ENCODE data around the gene ALOX12B. TPM values are rescaled to one million over a fixed set of nuclear protein-coding genes. Genes with fewer than 3 reads are reported as not detected.
A peak's percentile ranks its signal among the peaks of the same experiment; 100 is the strongest.

Gene ALOX12B
- total and polyA plus RNA-seq, 2 of the 8 experiments (the other 6 are each of a cell fraction or from before 2014, with no cell fraction given): 0.86 TPM; not detected in 1

- POLR2A ChIA-PET (ENCODE audit: partially characterized antibody): interaction anchor here (1.0 to 3.0 kb wide), 5 partner anchors 47 to 96 kb away, joined by 3 to 7 read pairs (median 3); no protein-coding TSS in a partner anchor
- Histone ChIP-seq H2BK15ac (ENCODE audit: low read length) (no peak overlapping the region), H2AK5ac (ENCODE audit: low read depth, low read length) (no peak overlapping the region), H3K23me2 (ENCODE audit: low read depth, low read length) (peaks cover 5% of the 10 kb centered on the region; the same call in 1 of the 2 replicates), H3K4ac (replicated peaks; ENCODE audit: insufficient read length, low read depth, low read length) (no peak overlapping the region), H2BK5ac (ENCODE audit: low read depth, low read length) (no peak overlapping the region), H3K36me3 (ENCODE audit: control insufficient read depth in 2 of 4, insufficient read depth in 4 of 4, low read length in 3 of 4) (no peaks in the 10 kb centered on the region), H3K79me1 (ENCODE audit: low read depth, low read length) (no peaks in the 10 kb centered on the region), H4K5ac (ENCODE audit: insufficient read length, low read depth, low read length) (no peak overlapping the region), H2BK120ac (replicated peaks; ENCODE audit: low read depth, low read length) (no peak overlapping the region), H3K27me3 (replicated peaks in 1 of 4; ENCODE audit: control insufficient read depth in 3 of 4, extremely low read depth in 1 of 4, insufficient read depth in 3 of 4, low read length in 3 of 4) (peaks cover 3 to 41% (median 32%) of the 10 kb centered on the region in 4 experiments), H2BK12ac (ENCODE audit: low read depth, low read length) (0 out of 2 replicates have a peak overlapping the region, but pooled peaks have one; percentile 39), H4K8ac (ENCODE audit: extremely low read depth, insufficient read depth, low read length) (no peak overlapping the region; the same call in 1 of the 2 replicates), H4K20me1 (replicated peaks in 1 of 2; ENCODE audit: control insufficient read depth in 1 of 2, insufficient read depth in 2 of 2, low read length in 2 of 2) (peaks cover 0 to 3% of the 10 kb centered on the region in 2 experiments), H4K91ac (replicated peaks; ENCODE audit: insufficient read length, low read length) (no peak overlapping the region), H2AFZ (ENCODE audit: low read length) (no peak overlapping the region), H3K27ac (ENCODE audit: low read depth, low read length) (no peak overlapping the region), H2BK20ac (ENCODE audit: low read length) (no peak overlapping the region), H3K4me1 (replicated peaks in 1 of 4; ENCODE audit: control insufficient read depth in 3 of 4, insufficient read depth in 4 of 4, low read length in 3 of 4) (peaks cover 0 to 13% (median 3%) of the 10 kb centered on the region in 4 experiments; a peak in 5 of 7 replicates), H3K9ac (replicated peaks in 1 of 4; ENCODE audit: extremely low read depth in 1 of 4, low read depth in 3 of 4, low read length in 3 of 4) (no peak overlapping the region), H3K4me2 (ENCODE audit: insufficient read depth in 1 of 2, low read depth in 2 of 2, low read length in 2 of 2) (peak overlapping the region; percentile 70 to 95), H3K4me3 (ENCODE audit: extremely low read depth in 1 of 4, insufficient read depth in 2 of 4, low read depth in 3 of 4, low read length in 4 of 4) (peak overlapping the region in 1 of 4 experiments; percentile 67; a peak in 2 of 8 replicates), H3K9me3 (ENCODE audit: insufficient read depth in 2 of 2, low read depth in 1 of 2, low read length in 1 of 2) (no peaks in the 10 kb centered on the region), H3K18ac (ENCODE audit: extremely low read depth, low read length) (peak overlapping the region; percentile 62; the same call in 1 of the 2 replicates), H3K14ac (ENCODE audit: insufficient read length) (no peak overlapping the region), H3K56ac (replicated peaks; ENCODE audit: insufficient read length, low read depth, low read length) (no peak overlapping the region), H3K79me2 (ENCODE audit: control insufficient read depth in 1 of 2, insufficient read depth in 2 of 2, low read length in 2 of 2) (no peaks in the 10 kb centered on the region), H3K23ac (ENCODE audit: insufficient read length) (no peak overlapping the region)
- FAIRE-seq (no peak), DNase-seq (ENCODE audit: low read depth in 1 of 2, low spot score in 2 of 2) (peak in 1 of 2 experiments; percentile 54)
- WGBS, 2 experiments (ENCODE audit: extremely low coverage in 1 of 2, insufficient coverage in 1 of 2, insufficient read length in 1 of 2, insufficient replicate concordance in 2 of 2, low coverage in 1 of 2, low lambda C conversion rate in 2 of 2, missing lambda C conversion rate in 1 of 2): 82% methylated on average over 32 of the region's 33 CpGs; no CpG with 5 or more reads in 1 of the 2 experiments
- CTCF ChIA-PET (ENCODE audit: partially characterized antibody): interaction anchor here (0.8 to 23.3 kb wide), 9 partner anchors 9 to 191 kb away, joined by 3 to 501 read pairs (median 40); partner anchors contain the start of genes ALOX12B and ALOXE3
- no peak for TF ChIP-seq POLR2AphosphoS5 (IDR thresholded peaks at IDR 0.05; ENCODE audit: low read depth, low read length)
- no peak for TF ChIP-seq BACH1 (IDR thresholded peaks at IDR 0.05; ENCODE audit: low read length)
- TF ChIP-seq CBX8 (IDR thresholded peaks at IDR 0.05; ENCODE audit: borderline replicate concordance, low read depth, low read length): no peak
- TF ChIP-seq CHD1 (IDR thresholded peaks at IDR 0.05; ENCODE audit: low read depth, low read length): no peak
- no peak for TF ChIP-seq ASH2L (IDR thresholded peaks at IDR 0.05; ENCODE audit: low read length)
- TF ChIP-seq CTBP2 (IDR thresholded peaks at IDR 0.05; ENCODE audit: borderline replicate concordance, insufficient read depth, insufficient read length, low read length): no peak
- TF ChIP-seq NANOG (IDR thresholded peaks at IDR 0.05; ENCODE audit: insufficient read depth, low read depth, low read length, poor library complexity, severe bottlenecking): no peak
- no peak for TF ChIP-seq YY1 (IDR thresholded peaks at IDR 0.05; ENCODE audit: low read depth, low read length)
- TF ChIP-seq MAX (IDR thresholded peaks at IDR 0.05): peak; percentile 72
- 0 out of 2 replicates have a peak, but pooled peaks have one; percentile 27 for TF ChIP-seq EGR1 (IDR thresholded peaks at IDR 0.05; ENCODE audit: borderline replicate concordance, low read depth, low read length)
- TF ChIP-seq ATF3 (IDR thresholded peaks at IDR 0.05; ENCODE audit: insufficient read depth, low read depth, low read length): no peak
These were observed 21.6 kb upstream of the ALOX12B start for GRCh38 chr17:8108972-8109660.
